Caki2 (cell line): ENCODE data around the gene PCDHB4. TPM values are rescaled to one million over a fixed set of nuclear protein-coding genes. Genes with fewer than 3 reads are reported as not detected.
A peak's percentile ranks its signal among the peaks of the same experiment; 100 is the strongest.
"Not testable (repeated sequence)": the region's sequence is repeated elsewhere in the genome, so short reads cannot be mapped to it uniquely, and the experiment has no call there.

Source experiments
- DNase-seq: peaks from one replicate; pipeline ENCODE4 v3.0.0-alpha.2; 2015; ENCODE audit warnings: low read depth
- in situ Hi-C: cut with HindIII; loops from 2 replicates; pipeline ENCODE4 v1.10.0; 2016; ENCODE audit warnings: low sequenced_read_pairs, low pct_unique_long_range_greater_than_20kb, mixed read lengths
- total RNA-seq: library from RNA; depleted of rRNA; stranded (reverse); fragments of >200 nt; shearing (Covaris generic); gene quantifications from 2 replicates; pipeline ENCODE4 v1.2.3, GENCODE V29; 2014; ENCODE audit warnings: low replicate concordance; rRNA removed

PCDHB4 gene
- total RNA-seq, 1 experiment from 2014 or later: not detected

- in situ Hi-C loops: no loop called here
- no peak for DNase-seq
Observed at GRCh38 chr5:141135718-141136266, 14.2 kb downstream of the PCDHB4 start.

GRCh38 chr5:141137346-141137745 is 15.7 kb downstream of the PCDHB4 start:
- DNase-seq, in situ Hi-C loops: not testable (repeated sequence)

- in situ Hi-C loops: no loop called here
Observed at GRCh38 chr5:141149812-141150211, 28.2 kb downstream of the PCDHB4 start, which contains the start of gene PCDHB6. Gene PCDHB6, plus strand, starts transcription at chr5:141150057. Its CDS starts 201 bp downstream, at chr5:141150258.

GRCh38 chr5:141150224-141150992 is 28.8 kb downstream of the PCDHB4 start:
- in situ Hi-C loops: no loop called here
- DNase-seq: no peak

More at GRCh38 chr5:141149812-141150211, 28.2 kb downstream of the PCDHB4 start, which contains the start of gene PCDHB6:
- no peak for DNase-seq

- in situ Hi-C loops: no loop called here
- DNase-seq: no peak
Observed at GRCh38 chr5:141150993-141151325, 29.3 kb downstream of the PCDHB4 start.

- in situ Hi-C loops, DNase-seq: not testable (repeated sequence)
Observed at GRCh38 chr5:141151632-141152031, 30.0 kb downstream of the PCDHB4 start.

DNA sequence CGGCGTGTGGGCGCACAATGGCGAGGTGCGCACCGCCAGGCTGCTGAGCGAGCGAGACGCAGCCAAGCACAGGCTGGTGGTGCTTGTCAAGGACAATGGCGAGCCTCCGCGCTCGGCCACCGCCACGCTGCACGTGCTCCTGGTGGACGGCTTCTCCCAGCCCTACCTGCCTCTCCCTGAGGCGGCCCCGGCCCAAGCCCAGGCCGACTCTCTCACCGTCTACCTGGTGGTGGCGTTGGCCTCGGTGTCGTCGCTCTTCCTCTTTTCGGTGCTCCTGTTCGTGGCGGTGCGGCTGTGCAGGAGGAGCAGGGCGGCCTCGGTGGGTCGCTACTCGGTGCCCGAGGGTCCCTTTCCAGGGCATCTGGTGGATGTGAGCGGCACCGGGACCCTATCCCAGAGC is 30.5 kb downstream of the PCDHB4 start:
- in situ Hi-C loops: not testable (repeated sequence)

DNA sequence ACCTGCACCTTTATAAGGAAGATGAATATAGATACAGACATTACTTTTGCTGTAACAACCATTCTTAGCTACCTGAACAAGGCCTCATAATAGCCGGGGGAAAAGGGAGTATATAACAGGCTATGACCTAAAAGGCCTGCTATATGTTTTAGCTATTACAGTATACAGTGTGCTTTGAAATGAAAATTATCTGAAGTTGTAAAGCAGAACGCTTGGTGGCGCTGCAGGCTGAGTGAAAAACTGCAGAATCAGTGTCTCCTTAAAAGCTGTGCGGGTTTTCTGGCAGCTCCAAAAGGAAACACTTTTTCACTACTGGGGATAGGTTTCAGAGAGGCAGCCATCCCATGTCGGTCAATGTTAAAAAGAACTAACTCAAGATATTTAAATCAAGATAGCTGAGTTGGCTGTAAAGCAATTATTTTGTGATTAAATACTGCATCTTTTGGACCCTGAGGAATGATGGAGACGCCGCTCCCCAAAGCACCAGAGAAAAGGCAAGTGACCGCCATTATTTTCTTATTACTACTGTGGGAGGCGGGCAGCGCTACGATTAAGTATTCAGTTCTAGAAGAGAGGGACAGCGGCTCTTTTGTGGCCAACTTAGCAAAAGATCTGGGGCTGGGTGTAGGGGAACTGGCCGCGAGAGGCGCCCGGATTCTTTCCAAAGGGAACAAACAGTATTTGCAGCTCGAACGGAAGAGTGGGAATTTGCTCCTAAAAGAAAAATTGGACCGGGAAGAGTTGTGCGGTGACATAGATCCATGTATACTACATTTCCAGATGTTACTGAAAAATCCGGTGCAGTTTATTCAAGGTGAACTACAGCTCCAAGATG is 34.1 kb downstream of the PCDHB4 start:
- no peak for DNase-seq
- in situ Hi-C loops: no loop called here

More for the DNA sequence above, 30.5 kb downstream of the PCDHB4 start:
- DNase-seq: not testable (repeated sequence)

DNA sequence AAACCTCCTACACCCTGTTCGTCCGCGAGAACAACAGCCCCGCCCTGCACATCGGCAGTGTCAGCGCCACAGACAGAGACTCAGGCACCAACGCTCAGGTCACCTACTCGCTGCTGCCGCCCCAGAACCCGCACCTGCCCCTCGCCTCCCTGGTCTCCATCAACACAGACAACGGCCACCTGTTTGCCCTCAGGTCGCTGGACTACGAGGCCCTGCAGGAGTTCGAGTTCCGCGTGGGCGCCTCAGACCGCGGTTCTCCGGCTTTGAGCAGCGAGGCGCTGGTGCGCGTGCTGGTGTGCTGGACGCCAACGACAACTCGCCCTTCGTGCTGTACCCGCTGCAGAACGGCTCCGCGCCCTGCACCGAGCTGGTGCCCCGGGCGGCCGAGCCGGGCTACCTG is 35.7 kb downstream of the PCDHB4 start:
- in situ Hi-C loops, DNase-seq: not testable (repeated sequence)

DNA sequence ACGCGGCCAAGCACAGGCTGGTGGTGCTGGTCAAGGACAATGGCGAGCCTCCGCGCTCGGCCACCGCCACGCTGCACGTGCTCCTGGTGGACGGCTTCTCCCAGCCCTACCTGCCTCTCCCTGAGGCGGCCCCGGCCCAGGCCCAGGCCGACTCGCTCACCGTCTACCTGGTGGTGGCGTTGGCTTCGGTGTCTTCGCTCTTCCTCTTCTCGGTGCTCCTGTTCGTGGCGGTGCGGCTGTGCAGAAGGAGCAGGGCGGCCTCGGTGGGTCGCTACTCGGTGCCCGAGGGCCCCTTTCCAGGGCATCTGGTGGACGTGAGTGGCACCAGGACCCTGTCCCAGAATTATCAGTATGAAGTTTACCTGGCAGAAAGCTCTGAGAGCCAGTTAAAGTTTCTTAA is 36.3 kb downstream of the PCDHB4 start:
- DNase-seq, in situ Hi-C loops: not testable (repeated sequence)

- peak; percentile 35 for DNase-seq
- in situ Hi-C loops: no loop called here
Observed at GRCh38 chr5:141172381-141173204, 51.0 kb downstream of the PCDHB4 start, which contains the start of gene PCDHB7. Gene PCDHB7, plus strand, starts transcription at chr5:141172644. Its CDS starts 192 bp downstream, at chr5:141172836.

GRCh38 chr5:141174291-141175104 is 52.9 kb downstream of the PCDHB4 start:
- in situ Hi-C loops, DNase-seq: not testable (repeated sequence)

Other genes with a start within 250 kb of the PCDHB4 start
- not detected in 2 replicates for gene PCDHA12, start 246.5 kb upstream of the PCDHB4 start, total RNA-seq
- gene PCDHA13, start 239.7 kb upstream of the PCDHB4 start, total RNA-seq: not detected in 2 replicates
- gene PCDHAC1, start 195.5 kb upstream of the PCDHB4 start, total RNA-seq: 0.09 and 0.10 TPM in 2 replicates
- 2.8 and 4.6 TPM in 2 replicates for gene PCDHAC2, start 155.3 kb upstream of the PCDHB4 start, total RNA-seq
- not detected in 2 replicates for gene PCDHB1, start 70.4 kb upstream of the PCDHB4 start, total RNA-seq
- gene PCDHB2, start 27.2 kb upstream of the PCDHB4 start, total RNA-seq: not detected in 2 replicates
- gene PCDHB3, start 21.3 kb upstream of the PCDHB4 start, total RNA-seq: not detected in 2 replicates
- 13.9 and 17.1 TPM in 2 replicates for gene PCDHB5, start 13.4 kb downstream of the PCDHB4 start, total RNA-seq
- not detected in 2 replicates for gene PCDHB6, start 28.2 kb downstream of the PCDHB4 start, total RNA-seq
- 0.90 and 1.2 TPM in 2 replicates for gene PCDHB7, start 50.8 kb downstream of the PCDHB4 start, total RNA-seq
- gene PCDHB8, start 56.0 kb downstream of the PCDHB4 start, total RNA-seq: not detected in 2 replicates
- gene PCDHB16, start 60.6 kb downstream of the PCDHB4 start, total RNA-seq: 3.1 and 4.1 TPM in 2 replicates
- 1.1 and 1.6 TPM in 2 replicates for gene PCDHB9, start 65.3 kb downstream of the PCDHB4 start, total RNA-seq
- 0.41 and 1.2 TPM in 2 replicates for gene PCDHB10, start 70.5 kb downstream of the PCDHB4 start, total RNA-seq
- gene PCDHB11, start 77.8 kb downstream of the PCDHB4 start, total RNA-seq: 0.61 TPM in 1 of 2 replicates, not detected in the other
- gene PCDHB12, start 86.9 kb downstream of the PCDHB4 start, total RNA-seq: 0.35 TPM in 1 of 2 replicates, not detected in the other
- gene PCDHB13, start 92.1 kb downstream of the PCDHB4 start, total RNA-seq: 0.44 and 0.93 TPM in 2 replicates
- gene PCDHB14, start 101.5 kb downstream of the PCDHB4 start, total RNA-seq: 0.29 and 7.7 TPM in 2 replicates
- not detected in 2 replicates for gene PCDHB15, start 123.6 kb downstream of the PCDHB4 start, total RNA-seq
- not detected in 2 replicates for gene SLC25A2, start 182.2 kb downstream of the PCDHB4 start, total RNA-seq
- gene TAF7, start 199.0 kb downstream of the PCDHB4 start, total RNA-seq: 103 and 109 TPM in 2 replicates
- gene PCDHGA1, start 208.7 kb downstream of the PCDHB4 start, total RNA-seq: 0.07 TPM in 1 of 2 replicates, not detected in the other
- not detected in 2 replicates for gene PCDHGA2, start 216.9 kb downstream of the PCDHB4 start, total RNA-seq
- gene PCDHGA3, start 222.0 kb downstream of the PCDHB4 start, total RNA-seq: not detected in 2 replicates
- gene PCDHGB1, start 228.3 kb downstream of the PCDHB4 start, total RNA-seq: 0.06 TPM in 1 of 2 replicates, not detected in the other
- gene PCDHGA4, start 233.2 kb downstream of the PCDHB4 start, total RNA-seq: not detected in 2 replicates
- 0.34 TPM in 1 of 2 replicates, not detected in the other for gene PCDHGB2, start 238.2 kb downstream of the PCDHB4 start, total RNA-seq
- gene PCDHGA5, start 242.3 kb downstream of the PCDHB4 start, total RNA-seq: 0.24 TPM in 1 of 2 replicates, not detected in the other
- not detected in 2 replicates for gene PCDHGB3, start 248.4 kb downstream of the PCDHB4 start, total RNA-seq